GM19455 (cell line): ENCODE measurements around the gene TNFRSF4.

Source experiments
- ATAC-seq: cut with Tn5 transposase; IDR thresholded peaks from one replicate; pipeline ENCODE4 v1.9.1; 2021; ENCODE audit not compliant: unreplicated experiment

TNFRSF4 gene

DNA sequence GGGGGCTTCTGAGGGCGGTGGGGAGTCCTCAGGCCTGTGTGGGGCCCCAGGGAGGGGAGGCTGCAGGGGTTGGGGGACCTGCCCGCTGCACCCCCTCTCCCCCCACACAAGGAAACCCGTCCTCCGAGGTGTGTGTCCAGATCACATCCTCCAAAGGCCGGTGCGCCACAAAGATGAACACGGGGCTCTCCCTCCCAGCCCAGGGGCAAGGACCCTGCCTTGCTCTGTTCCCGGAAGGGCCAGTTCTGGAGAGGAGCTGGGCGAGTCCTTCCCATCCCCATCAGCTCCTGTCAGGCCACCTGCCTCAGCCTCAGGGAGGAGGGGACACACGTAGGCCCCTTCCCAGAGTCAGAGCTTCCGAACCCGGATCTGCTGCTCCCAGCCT lies 42.8 kb downstream of the TNFRSF4 start:
- no peak for ATAC-seq

DNA sequence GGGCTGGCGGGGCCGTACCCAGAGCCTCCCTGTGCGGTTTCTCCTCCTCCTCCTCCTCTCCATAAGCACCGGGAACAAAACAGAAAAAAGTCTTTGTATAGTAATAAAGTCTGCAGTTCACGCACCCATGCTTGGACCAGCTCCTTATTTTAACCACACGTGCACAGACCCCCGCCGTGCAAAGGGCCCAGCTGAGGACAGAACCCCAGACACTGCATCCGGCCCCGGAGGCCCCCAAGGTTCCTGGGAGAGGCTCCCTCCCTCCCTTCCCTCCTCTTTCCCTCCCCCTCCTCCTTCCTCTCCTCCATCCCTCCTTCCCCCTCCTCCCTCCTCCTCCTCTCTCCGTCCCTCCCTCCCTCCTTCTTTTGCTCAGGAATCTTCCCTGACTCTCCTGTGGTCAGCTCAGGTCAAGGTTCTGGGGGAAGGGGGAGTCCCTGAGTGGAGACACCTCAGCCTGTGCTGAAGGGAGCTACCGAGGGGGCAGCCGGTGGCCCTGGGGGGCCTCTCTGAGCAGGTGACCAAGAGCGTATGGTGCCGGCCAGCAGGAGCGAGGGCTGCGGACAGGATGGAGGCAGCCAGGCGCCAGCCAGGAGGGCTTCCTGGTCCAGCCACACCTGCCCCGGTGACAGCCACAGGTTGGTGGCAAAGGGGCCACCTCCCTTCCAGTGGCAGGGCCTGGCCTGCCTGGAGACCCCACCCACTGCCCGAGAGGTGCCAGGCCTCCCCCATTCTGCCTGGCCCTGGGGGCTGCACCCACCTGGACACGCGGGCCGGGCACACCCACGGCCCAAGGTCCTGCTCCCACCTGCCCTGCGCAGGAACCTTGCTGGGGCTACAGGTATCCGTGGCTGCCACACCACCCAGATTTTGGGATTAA lies 43.5 kb downstream of the TNFRSF4 start:
- no peak for ATAC-seq

DNA sequence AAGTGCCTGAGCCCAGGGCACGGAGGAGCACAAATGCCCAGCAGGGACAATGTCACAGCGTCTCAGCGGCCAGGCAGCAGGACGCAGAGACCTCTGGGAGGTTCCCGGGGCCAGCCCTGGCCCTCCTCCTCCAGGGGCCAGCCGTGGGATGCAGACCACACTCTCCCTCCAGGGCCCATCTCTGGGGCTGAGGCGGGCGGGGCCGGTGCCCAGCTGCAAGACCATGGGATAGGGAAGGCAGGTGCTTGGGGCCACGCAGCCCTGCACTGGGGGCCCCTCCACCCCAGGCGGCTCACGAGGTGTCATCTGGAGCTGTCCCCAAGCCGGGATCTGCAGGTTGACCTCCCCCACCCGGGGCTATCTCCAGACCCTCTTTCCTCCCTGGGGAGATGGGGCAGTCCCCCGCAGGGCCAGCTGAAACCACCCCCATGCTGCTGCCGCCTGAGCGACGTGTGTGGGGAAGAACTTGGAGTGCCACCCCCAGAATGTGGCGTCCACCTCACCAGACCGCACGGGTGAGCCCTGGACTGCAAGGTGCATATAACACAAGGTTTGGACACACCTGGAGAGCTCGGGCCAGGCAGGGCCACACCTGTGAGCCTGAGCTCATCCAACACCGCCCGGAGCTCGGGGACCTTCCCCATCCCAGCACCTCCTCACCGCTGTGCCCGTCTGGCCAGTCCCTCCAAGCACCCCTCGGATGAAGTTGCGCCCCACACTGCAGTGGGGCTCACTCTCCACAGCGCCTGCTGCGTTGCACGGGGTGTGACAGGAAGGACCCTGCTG lies 44.3 kb downstream of the TNFRSF4 start:
- no peak for ATAC-seq

DNA sequence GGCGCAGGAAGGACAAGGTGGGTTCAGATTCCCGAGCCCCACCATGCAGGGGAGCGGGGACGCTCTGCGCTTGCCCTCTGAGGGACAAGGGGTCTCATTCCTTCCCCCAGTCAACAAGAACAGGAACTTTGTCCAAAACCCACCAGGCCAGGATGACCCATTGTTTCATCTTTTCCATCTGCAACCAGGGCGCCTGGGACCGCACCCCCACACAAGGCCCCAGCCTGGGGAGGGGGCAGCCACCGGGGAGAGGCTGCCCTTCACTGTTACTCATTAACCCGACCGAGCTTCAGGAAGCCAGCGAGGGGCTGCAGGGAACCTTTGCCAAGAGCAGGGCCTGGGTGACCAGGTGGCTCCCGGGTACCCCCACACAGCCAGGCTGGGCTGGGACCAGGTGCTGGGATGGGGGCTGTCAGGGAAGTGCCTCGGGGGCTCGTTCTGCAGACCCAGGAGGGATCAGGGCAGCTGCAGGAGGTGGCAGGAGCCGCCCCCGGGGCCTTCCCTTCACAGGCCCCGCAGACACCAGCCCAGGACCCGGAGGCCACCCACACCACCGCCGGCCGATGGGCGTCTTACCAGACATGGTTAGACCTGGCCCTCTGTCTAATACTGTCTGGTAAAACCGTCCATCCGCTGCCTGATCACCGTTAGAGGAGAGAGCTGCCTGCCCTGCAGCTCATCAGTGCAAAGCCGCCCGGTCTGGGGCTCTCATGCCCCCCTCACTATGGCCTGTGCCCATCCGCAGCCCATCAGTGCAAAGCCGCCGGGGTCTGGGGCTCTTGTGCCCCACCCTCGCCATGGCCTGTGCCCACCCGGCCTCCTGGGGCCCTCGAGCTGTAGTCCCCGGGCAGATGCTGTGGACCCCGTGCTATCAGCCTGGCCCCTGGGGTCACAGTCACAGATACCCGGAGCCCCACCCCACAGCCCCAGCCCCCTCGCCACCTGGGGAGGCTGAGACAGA lies 45.2 kb downstream of the TNFRSF4 start:
- ATAC-seq: no peak

DNA sequence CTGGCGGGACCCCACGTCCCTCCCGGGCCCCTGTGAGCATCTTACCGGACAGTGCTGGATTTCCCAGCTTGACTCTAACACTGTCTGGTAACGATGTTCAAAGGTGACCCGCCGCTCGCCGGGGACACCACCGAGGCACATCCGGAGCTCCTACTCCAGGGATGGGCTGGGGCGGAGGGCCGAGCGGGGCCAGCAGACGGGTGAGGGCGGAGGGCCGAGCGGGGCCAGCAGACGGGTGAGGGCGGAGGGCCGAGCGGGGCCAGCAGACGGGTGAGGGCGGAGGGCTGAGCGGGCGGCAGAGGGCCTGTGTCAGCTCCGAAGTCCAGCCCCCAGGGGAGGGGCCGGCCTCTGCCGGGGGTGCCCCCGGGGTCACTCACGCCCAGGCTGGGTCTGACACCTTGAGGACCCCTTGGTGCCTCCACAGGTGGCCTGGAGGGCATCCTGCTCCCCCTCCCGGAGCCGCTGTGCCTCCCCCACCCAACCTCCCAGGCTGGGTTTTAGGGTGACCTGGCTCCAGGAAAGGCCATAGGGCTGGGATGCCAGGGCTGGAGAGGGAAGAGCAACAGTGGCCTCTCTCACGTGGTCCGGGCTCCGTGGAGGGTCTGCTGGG lies 46.0 kb downstream of the TNFRSF4 start:
- ATAC-seq: no peak

DNA sequence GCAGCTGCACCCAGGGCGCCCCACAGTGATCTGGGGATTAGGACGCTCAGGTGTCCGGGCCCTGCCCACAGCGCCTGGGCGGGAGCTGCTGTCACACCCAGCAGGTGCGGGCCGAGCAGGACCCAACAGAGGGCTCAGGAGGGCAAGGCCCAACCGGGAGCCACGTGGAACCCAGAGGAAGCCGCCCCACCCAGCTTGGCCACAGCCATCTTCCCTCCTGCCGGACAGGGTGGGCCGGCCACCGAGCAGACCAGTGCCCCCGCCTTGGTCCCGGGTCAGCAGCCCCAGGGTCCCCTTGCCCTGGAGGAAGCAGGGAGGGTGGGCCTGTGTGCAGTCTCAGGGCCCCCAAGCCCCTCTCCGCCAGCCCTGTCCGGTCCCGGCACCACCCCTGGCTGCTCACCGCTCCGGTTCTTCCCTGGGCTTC lies 46.5 kb downstream of the TNFRSF4 start:
- ATAC-seq: no peak

DNA sequence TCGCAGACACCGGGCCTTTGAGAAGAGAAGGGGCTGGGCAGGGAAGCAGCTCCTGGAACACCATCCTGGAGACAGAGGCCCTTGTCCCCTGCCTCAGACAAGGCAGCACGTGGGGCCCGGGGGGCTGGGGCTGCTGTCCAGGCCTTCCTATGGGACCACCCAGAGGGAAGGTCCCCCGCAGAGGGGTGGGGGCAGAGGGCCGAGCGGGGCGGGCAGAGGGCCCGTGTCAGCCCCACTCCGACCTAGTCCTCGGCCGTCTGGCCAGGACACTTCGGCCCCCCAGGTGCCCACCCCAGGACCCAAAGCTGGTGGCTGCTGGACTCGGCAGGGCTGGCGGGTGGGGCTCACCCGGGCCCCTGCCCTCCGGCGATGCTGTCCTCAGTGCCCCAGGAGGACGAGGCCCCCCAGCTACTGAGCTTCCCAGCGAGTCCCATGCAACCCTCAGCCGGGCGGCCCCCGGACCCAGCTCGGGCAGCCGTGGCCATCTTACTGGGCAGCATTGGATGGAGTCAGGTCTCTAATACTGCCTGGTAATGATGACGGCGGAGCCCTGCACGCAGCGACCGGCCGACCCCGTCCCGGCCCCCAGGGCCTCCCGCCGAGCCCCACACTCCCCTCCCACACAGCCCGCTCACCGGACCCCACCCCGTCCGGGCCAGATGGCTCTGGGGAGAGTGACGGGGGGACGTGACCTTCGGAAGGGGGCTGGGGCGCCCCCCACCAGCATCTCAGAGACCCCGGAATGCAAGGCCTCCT lies 47.1 kb downstream of the TNFRSF4 start:
- ATAC-seq: no peak

DNA sequence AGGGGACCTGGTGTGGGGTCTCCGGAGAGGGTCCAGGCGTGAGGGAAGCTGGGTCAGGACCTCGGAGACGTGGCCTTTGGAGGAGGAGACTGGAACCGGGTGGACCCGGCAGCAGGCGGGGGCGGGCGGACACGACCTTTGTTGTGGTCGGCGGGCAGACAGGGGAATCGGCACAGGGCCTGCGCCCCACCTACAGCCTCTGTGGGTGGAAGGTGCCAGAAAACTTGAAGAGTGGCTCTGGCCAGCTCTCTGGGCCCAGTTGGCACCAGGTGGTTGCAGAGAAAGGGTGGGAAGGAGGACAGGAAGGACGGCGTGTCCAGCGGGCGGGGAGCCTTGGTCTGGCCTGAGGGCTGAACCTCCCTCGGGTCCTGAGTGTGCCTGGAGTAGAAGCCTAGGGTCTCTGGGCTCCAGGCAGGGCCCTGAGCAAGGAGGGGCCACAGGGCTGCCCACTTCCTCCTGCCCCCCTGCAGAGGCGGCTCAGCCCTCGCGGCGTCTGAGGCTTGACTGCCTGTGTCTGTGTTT lies 48.0 kb downstream of the TNFRSF4 start:
- ATAC-seq: no peak

DNA sequence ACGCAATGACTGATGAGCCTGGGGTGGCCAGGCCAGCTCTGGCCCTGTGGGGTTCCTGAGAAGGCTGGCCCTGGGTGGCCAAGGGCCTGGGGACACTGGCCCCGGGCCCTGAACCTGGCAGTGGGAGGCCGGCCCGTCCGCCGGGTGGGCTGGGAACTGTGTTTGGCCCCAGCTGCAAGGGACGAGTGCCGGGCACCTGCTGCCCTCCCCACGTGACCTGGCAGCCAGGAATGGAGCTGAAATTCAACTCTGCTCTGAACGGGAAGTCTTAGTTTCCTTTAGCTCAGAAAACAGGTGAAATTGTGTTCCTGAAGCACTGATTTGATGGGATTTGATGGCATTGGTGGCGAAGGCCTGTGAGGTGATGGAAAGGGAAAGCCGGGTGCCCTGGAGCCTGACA lies 48.5 kb downstream of the TNFRSF4 start:
- ATAC-seq: no peak

DNA sequence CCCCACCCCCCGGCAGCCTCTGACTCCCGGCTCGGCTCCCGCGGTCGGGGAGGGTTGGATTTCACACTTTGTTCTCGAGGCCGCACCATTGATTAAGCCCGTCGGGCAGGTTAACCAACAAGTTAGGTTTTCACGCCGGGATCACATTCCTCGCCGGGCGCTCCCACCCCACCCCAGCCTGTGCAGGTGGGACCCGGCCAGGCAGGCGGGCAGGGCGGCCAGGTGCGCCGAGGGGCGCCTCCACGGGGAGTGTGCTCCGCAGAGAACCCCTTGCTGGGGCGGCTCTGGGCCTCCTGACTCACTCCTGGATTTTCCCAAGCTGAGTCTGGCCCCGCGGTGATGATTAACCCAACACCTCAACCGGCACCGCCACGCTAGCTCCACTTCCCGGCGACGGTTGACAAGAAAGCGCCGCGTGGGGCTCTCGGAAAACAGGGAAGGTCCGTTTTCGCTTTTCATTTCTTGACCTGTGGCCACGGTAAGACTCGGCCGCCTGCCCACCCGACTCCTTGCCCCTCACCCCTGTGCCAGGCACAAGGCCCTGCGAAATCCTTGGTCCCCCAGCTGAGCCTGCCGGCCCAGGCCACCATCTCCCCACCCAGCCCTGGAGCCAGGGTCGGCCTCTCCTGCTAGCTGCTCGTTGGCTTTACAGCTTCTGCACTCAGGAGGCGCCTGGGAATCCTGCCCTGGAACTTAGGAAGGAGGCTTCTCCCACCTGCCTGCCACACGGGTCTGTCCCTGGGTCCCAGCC lies 49.1 kb downstream of the TNFRSF4 start:
- ATAC-seq: no peak

DNA sequence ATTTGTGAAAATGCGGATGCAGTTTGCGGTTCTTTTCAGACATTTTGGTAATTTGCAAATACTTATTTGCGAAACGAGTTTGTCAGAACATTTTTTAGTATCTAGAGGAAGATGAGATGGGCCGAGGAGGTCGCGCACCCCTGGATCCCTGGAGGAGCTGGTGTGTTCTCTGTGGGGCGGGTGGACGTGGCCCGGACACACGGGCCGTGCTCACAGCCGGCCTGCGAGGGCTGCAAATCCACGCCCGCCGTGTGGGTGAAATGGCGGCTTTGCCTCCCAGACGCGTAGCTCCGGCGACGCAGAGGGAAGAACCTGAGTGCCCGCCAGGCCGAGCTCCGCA lies 49.6 kb downstream of the TNFRSF4 start:
- no peak for ATAC-seq

DNA sequence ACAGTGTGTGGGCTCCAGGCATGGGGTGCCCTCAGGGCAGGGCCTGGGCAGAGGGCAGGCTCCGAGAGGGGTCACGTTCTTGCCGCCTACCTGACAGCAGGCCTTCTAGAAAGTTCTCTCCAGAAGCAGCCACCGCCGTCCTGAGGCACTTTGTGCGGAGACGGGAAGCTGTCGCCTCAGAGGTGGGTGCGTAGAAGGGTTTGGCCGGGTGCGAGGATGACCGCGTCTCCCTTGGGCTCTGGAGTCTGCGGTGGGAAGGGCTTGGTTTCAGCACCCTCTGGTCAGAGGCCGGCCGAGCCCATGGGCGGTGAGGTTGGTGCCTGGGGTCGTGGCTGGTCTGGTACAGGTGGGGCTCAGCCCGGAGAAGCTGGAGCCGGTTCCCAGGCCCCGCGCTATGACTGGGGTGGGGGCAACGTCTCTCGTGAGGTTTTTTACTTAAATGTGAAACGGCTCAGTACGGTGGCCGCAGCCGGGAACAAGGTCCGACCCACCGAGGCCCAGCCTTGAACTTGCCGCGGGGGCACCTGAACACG lies 50.3 kb downstream of the TNFRSF4 start:
- ATAC-seq: no peak

DNA sequence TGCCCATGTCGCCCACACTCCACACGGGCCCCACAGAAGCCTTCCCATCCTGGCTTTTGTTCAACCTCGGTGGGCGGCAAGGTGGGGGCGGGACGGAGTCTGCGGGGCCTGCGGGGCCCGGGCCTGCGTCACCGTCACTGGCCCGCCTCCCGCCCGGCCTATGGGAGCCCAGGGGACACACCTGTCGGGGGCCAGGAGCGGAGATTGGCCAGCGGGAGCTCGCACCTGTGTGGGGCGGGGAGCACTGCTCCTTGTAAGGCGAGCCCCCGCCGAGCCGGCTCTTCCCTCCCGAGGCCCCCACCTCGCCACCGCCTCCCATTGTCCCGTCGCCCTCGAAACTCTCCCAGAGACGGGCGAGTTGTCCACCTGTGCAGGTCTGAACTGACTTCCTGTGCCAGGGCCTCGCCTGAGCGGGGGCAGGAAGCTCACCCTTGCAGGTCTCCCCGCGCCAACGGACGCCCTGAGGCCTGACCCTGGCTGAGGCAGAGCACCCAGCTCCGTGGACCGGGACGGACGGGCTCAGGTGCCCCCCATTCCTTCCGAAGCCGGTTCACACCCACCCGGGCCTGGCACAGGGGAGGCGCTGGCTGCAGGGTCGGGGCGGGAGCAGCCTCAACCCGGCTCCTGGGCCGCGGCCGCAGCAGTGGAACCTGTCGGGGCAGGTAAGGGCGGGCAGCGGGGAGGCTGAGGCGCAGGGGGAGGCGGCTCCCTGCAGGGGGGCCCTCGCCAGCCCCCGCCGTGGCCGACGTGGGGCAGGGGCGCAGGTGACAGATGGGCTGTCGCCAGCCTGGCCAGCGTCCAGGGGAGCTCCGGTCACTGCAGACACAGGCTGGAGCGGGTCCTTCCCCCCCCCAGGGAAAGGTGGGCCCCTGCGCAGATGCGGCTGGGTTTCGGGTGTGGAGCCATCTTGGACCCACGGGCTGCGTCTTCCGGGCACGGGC lies 51.1 kb downstream of the TNFRSF4 start:
- no peak for ATAC-seq

DNA sequence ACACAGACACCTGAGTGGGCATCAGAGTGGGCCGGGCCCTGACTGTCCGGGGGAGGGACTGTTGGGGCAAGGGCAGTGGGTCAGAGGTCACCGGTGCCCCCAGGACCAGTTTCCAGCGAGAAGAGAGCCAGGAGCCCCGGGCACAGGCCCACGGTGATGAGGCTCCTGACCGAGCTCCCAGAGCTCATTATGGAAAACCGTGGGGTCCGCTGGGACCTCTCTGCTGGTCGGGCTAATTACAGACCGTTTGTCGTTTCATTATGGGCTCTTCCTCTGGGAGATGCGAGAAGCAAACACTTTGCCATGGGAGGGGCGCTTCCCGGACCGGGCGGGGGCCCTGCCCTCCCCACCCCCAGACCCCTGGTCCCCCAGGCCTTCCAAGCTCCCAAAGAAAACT lies 52.3 kb downstream of the TNFRSF4 start:
- no peak for ATAC-seq
